IPS-NIHi7 (cell line): ENCODE measurements around the gene FBXO28.

ENCODE experiments used
- DNase-seq: peaks from one replicate; pipeline ENCODE4 v3.0.0; 2012; ENCODE audit warnings: mixed read lengths; ENCODE audit errors: extremely low spot score

The FBXO28 gene

DNA sequence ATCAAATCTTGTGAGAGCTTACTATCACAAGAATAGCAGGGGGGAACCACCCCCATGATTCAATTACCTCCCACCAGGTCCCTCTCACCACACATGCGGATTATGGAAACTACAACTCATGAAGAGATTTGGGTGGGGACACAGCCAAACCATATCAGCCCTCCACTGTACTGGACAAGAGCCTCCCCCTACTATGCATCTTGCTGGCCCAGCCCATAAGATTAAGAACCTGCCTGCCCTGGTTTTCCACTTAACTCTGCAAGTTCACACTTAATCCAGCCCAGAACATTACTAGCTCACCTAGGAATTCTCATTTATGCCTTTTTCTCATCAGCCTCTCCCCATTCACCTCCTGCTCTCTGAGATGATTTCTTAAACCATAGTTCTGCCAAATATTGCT lies 18.0 kb upstream of the FBXO28 start:
- DNase-seq, result no peak

DNA sequence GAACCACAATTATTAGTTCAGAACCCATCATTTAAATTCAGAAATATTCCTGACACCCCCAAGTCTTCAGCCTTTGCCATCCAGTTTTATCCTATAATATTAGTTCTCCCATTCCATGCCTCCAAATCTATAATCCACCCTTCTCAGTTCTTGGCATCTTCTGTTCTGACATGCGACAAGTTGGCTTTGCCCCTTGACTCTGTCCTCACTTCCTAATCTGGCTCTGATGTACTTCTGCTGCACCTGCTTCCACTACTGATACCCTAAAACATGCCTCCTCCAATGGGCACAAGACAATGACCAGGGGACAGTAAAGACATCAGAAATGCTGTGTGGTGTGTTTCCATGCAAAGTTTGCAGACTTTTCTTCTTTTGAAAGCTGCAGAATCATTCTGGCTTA lies 17.1 kb upstream of the FBXO28 start:
- no peak for DNase-seq

DNA sequence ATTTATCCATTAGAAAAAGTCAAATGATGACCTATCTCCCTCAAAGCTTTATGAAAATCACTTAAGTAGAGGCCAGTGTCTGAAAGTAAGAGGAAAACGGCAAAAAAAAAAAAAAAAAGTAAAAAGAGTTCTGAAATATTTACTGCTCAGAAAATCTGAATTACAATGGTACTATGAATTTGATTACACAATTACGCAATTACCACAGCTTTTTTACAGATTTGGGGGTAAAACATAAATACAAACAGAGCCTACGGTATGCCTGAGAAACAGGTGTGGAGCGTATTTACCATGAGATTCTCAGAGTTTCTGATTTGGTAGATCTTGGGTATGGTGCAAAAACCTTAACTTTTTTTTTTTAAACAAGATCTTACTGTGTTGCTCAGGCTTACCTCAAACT lies 15.9 kb upstream of the FBXO28 start:
- no peak for DNase-seq

DNA sequence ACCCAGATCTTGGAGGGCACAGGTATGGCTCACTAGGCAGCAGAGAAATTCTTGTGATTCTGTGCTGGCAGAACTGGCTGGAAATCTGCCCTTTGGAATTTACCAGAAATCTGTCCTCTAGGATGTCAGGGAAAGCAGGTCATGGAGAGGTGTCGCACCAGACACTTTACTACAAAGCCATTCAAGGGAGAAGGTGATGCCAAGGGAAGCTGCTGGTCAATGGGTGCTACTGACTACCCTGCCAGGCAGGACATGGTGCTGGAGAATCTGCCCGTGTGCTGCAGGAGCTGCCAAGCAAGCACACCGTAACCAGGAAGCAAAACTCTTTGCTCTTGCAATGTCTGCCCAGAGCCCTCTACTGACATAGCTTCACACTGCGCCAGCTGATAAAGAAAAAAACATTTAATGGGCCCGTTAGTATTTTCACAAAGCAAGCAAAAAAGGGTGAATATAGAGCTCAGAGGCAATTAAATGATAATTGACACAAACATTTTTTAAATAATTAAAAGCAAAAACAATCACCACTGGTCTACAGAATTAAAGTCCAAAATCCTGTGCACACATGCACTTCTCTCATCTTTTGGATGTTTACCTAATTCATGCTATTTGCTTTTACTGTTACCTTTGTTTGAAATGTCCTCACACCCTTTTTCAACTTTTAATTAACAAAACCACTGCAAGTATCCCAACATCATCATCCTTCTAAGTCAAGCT lies 7.2 kb upstream of the FBXO28 start:
- peak; percentile 78 for DNase-seq

DNA sequence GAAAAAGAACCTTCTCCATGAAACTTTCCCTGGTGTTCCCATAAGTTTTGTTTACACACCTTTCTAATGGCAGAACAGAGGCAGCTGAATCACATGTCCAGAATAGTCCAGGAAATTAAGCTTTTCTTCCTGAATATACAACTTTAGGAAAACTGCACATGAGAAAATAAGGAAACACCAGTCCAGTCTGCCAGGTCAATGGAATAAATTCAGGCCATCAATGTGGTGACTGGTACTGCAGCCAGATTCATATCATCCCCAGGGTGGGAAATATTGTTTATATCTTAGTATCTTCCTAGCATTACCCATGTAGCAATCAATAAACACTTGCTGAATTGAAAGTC lies 6.7 kb upstream of the FBXO28 start:
- no peak for DNase-seq

DNA sequence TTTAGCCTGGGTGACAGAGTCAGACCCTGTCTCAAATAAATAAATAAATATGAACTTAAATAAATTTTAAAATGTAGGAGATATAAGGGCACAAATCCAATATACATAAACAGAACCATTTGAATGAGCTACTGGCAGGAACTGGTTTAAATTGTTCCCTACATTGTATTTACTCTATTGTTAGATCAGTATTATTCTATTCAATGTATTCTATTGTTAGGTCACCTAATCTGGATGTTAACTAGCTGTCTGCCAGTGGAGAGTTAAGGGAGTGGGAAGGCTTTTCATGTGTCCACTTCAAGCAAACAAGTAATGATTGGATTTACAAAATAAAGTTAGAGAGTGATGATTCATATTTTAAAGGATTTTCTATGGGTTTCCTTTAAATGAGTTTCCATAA lies 4.9 kb upstream of the FBXO28 start:
- DNase-seq, result no peak

DNA sequence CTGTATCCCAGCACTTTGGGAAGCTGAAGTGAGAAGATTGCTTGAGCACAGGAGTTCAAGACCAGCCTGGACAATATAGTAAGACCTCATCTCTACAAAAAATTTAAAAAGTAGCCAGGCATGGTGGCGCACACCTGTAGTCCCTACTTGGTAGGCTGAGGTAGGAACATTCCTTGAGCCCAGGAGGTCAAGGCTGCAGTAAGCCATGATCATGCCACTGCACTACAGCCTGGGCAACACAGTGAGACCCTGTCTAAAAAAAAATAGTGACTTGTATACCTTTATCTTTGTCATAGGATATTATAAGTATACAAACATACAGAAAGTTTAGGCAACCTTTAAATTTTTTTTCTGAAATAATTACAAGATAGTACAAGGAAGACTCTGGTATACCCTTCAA lies 3.9 kb upstream of the FBXO28 start:
- no peak for DNase-seq

DNA sequence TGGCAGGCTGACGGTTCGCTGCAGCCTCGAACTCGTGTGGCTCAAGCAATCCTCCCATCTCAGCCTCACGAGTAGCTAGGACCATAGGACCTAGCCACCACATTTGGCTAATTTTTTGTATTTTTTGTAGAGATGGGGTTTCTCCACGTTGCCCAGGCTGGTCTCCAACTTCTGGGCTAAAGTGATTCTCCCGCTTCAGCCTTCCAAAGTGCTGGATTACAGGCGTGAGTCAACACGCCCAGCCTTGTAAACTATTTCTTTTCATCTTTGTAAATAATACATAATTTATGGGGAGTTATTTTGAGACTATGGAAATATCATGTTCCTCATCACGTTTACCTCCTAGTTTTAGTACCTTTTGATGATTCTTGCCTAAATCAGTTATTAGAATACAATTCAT lies 906 bp upstream of the FBXO28 start:
- DNase-seq, result no peak

DNA sequence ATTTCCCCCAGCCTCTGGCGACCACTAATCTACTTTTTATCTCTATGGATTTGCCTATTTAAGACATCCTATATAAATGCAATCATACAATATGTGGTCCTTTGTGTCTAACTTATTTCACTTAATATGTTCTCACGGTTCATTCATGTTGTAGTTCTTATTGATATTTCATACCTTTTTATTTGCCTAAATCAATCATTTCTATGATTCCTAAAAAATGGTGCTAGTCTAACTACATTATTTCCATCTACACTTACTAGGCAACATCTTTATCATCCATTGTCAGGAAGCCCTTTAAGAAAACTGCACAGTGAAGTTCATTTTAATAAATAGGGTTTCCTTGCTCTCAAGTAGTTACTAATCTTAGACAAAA lies 380 bp upstream of the FBXO28 start:
- no peak for DNase-seq

DNA sequence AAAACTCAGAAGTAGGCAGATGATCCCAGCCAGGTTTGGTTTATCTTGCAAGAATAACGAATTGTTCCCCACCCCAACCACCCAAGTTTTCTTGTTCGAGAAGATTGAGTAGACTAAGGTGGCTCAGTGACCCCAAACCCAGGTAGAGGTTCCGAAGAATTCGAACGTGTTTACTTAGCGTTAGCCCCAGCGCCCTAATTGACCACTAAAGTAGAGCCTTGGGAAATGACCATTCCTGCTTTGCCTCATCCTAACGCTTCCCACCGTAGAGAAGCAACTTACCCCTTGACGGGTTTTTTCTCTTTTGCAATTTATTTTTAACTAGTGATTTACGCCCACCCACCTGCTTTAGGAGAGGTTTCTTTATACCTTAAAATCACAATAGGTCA lies 870 bp downstream of the FBXO28 start:
- no peak for DNase-seq

DNA sequence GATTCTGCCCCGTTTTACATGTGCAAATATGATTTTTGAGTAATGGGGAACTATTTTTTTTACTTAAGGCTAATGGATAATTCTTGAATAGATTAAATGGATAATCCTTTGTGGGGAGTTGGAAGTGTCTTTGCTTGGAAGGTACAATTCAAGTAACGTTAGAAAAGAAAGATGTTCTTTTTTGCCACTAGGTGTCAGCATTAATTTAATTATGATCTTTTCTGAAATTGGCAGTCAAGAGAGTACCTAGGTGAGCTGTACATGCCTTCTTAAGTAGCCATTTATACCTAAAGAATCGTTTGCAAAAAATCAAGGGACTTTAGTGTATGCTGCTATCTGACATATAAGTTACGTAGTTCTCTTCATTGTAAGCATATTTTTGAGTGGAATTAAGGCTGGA lies 2.2 kb downstream of the FBXO28 start:
- DNase-seq, result peak; percentile 16

DNA sequence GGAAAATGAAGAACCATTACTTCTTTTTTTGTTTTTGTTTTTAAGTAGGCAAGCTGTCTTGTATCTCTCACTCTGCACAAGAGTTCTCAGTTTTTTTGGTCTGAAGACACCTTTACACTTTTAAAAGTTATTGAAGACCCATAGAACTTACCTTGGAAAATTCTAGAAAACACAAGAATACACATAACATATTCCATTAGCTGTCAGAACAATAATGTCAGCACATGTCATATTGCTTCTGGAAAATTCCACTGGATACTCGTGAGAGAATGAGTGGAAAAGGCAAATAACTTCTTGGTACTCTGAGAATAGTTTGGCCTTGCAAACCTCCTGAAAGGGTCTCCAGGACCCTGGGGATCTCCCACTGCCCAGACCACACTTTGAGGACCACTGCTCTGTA lies 4.8 kb downstream of the FBXO28 start:
- no peak for DNase-seq

DNA sequence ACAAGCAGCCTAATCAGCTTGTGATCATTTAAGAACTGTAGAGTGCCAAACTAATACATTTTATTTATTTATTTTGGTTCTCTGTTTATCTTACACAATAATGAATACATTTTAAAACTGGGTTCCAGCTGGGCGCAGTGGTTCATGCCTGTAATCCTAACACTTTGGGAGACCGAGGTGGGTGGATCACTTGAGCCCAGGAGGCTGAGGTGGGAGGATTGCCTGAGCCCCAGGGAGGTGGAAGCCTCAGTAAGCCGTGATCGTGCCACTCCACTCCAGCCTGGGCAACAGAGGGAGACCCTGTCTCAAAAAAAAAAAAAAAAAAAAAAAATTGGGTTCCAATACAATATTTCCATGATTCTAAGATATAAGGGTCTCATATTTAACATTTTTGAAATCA lies 9.2 kb downstream of the FBXO28 start:
- no peak for DNase-seq

DNA sequence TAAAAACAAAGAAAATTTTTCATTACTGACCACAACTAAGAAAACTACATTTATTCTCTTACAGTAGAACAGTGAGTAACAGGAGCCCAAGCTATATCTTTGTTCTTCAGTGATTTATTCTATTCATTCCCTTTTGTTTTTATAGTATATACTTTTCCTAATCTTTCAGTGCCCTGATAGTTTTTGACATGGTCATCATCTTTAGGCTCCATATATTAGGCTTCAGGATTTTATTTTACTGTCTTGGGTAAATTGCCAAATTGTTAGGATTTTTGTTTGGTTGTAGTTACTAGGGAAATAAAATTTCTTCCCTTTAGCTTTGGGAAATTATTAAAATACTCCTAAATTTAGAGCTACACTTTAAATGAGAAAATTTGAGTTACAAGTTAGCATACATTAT lies 10.3 kb downstream of the FBXO28 start:
- no peak for DNase-seq

DNA sequence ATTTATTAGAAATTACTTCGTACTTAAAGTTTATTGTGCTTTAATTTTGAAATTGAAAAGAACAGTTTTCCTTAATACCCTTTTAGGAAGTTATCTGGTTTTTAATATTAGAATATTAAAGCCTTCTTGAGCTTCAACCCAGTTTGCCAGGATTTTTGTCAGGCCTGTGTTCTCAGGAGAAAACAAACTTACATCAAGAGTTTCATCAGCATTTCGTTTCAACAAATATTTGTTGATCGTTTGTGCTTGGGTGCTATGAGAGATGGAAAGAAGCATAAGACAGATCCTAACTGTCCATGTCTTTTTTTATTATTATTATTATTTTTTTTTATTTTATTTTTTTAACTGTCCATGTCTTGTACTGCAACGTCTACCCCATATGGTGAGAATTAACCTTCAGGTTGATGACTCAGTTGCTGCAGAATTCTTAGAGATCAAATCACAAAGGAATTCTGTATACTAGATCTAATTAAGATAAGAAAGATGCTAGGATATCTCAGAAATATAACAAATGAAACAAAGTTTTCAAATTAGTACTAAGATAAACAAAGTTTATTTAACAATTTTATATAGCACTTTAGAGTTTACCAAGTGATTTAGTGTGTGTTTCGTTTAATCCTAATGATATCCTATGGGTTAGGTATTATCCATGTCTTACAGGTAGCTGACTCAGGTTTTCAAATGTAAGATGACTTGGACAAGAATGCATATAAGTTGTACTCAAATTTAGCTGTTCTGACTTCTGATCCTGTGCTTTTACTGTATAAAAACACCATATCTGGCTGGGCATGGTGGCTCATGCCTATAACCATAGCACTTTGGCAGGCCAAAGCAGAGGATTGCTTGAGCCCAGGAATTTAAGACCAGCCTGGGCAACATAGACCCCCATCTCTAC lies 14.3 kb downstream of the FBXO28 start:
- DNase-seq, result no peak

DNA sequence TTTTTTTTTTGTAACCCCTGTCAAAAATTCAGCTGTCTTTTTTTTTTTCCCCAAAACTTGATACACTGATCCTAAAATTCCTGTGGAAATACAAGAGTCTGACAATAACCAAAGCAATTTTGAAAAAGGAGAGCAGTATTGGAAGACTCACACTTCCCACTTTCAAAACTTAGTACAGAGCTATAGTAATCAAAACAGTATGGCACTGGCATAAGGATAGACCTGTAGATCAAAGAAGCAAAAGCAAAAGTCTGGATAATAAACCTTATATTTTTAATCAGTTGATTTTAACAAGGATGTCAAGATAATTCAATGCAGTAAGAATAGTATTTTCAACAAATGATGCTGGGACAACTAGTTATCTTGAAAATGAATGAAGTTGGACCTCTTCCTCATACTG lies 17.3 kb downstream of the FBXO28 start:
- DNase-seq, result no peak

DNA sequence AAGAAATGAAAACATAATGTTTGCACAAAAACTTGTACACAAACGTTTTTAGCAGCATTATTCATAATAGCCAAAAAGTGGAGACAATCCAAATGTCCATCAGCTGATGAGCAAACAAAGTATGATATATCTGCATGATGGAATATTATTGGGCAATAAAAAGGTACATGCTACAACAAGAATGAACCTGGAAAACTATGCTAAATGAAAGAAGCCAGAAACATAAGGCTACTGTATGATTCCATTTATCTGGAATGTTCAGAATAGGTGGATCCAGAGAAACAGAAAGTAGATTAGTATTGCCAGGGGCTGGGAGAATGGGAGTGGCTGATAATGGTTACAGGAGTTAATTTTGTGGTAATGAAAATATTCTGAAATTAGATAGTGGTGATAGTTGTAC lies 19.0 kb downstream of the FBXO28 start:
- DNase-seq, result no peak

DNA sequence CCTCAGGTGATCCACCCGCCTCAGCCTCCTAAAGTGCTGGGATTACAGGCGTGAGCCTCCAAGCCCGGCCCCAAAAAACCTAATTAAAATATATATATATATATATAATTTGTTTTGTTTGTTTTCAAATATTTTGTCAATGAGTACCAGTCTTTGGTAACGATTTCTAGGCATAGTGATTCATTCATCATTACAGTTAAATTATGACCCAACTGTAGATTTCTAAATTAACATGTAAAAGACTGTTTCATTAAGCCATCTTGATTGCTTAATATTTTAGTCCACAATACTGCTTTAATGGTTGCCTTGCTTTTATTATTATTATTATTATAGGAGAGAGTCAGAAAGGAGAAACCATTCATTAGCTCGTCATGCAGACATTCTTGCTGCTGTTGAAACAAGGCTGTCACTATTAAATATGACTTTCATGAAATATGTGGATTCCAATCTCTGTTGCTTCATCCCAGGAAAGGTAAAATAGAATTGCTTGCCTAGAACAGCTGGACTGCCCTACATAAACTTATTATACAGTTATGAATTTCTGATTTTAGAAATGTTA lies 19.9 kb downstream of the FBXO28 start:
- no peak for DNase-seq

DNA sequence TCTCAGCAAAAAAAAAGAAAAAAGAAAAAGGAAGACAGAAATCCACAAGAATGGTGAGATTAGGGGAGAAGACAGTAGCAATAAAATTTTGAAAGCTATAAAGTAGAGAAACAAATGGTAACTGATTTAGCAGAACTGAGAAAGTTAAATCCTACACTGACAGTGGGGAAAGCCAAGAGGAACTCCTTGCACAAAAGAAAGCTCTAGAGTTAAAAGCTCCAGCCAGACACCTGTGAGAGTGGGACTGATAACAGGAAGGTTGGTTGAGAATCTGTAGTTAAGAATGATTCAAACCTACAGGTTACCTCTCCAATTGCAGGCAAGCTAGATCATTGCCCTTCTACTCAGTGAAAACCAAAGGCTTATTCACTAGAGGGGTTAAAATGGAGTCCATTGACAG lies 23.6 kb downstream of the FBXO28 start:
- DNase-seq, result no peak

DNA sequence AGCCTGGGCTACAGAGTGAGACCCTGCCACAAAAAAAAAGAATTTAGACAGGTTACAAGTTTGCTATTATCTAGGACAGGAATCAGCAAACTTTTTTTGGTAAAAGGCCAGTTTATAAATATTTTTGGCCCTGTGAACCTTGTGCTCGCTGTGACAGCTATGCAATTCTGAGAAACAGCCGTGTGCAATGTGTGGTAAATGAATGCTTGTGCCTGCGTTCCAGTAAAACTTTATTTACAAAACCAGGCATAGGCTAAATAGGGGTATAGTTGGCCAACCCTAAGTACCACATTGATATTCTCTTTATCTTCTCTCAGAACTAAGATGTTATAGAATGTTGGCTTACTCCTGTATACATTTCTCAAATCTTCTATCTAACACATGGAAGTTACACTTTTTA lies 24.3 kb downstream of the FBXO28 start:
- no peak for DNase-seq

DNA sequence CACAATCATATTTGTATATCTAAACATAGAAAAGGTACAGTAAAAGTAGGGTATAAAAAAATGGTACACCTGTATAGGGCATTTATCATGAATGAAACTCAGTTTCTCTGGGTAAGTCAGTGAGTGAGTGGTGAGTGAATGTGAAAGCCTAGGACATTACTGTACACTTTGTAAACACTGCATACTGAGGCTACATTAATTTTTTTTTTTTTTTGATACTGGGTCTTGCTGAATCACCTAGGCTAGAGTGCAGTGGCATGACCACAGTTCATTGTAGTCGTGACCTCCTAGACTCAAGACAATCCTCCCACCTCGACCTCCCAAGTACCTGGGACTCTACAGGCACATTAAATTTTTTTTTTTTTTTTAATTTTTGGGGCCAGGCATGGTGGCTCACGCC lies 27.8 kb downstream of the FBXO28 start:
- no peak for DNase-seq

DNA sequence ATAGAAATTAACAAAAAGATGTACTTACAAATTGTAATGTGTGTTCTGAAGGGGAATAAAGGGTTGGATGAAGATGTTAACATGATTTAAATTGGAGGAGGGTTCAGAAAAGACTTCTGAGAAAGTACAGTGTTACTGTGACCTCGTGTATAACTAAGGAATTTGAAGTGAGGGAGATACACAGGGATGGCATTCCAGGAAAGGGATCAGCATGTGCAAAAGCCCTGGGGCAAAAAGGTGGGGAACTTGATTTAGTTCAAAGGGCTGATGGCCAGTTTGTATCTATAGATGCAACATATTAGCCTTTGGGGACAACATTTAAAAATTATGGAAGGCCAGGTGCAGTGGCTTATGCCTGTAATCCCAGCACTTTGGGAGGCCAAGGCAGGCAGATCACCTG lies 35.8 kb downstream of the FBXO28 start:
- no peak for DNase-seq

DNA sequence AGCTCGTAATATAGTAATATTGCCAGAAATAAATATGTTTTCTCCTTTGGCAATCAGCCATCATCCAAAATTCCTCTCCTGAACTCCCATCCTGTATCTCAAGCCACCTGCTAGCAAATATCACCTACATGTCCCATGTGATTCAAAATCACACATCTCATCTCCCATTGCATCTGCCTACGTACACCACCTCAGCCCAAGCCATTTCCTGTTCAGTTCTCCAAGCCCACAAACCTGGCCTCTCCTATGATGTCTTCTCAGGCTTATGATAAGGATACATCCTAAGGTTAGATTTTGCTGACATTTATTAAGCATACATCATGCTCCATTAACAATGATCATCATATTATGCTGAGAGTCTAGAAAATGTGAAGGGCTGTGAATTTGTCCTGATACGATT lies 37.2 kb downstream of the FBXO28 start:
- DNase-seq, result no peak
